Nephron progenitor cell (in vitro differentiated cells): ENCODE results near the gene OXT.
"Not testable (repeated sequence)": the region's sequence is repeated elsewhere in the genome, so short reads cannot be mapped to it uniquely, and the experiment has no call there.

Source experiments
- DNase-seq: peaks from one replicate; pipeline ENCODE4 v3.0.0; 2021
- H3K27ac Mint-ChIP-seq: 2 replicates; pipeline ENCODE4 v1.8.0; 2021; ENCODE audit warnings: mild to moderate bottlenecking, moderate library complexity, mixed read lengths
- H3K27me3 Mint-ChIP-seq: 2 replicates; pipeline ENCODE4 v1.8.0; 2021; ENCODE audit warnings: mild to moderate bottlenecking, low read depth, mixed read lengths; ENCODE audit not compliant: poor library complexity
- H3K36me3 Mint-ChIP-seq: 2 replicates; pipeline ENCODE4 v1.8.0; 2021; ENCODE audit warnings: low read depth, mixed read lengths
- H3K4me1 Mint-ChIP-seq: 2 replicates; pipeline ENCODE4 v1.8.0; 2021; ENCODE audit warnings: mixed read lengths
- H3K4me3 Mint-ChIP-seq: 2 replicates; pipeline ENCODE4 v1.8.0; 2021; ENCODE audit warnings: mild to moderate bottlenecking, moderate library complexity, mixed read lengths
- H3K9me3 Mint-ChIP-seq: 2 replicates; pipeline ENCODE4 v1.8.0; 2021; ENCODE audit warnings: mild to moderate bottlenecking, moderate library complexity, mixed read lengths
- TF ChIP-seq, protein P1 (sequence below): fragments of 200-600 bp; sonication (generic); IDR thresholded peaks from 2 replicates; pipeline ENCODE4 v1.5.0; 2021; ENCODE audit warnings: antibody characterized with exemption

The OXT gene

GRCh38 chr20:3068986-3069900 lies 2.2 kb upstream of the OXT start:
- Mint-ChIP-seq H3K27me3 (peaks cover 87% of the 10 kb centered on the region), H3K27ac (no peak overlapping the region), H3K9me3 (no peaks in the 10 kb centered on the region), H3K4me1 (peaks cover 32% of the 10 kb centered on the region), H3K4me3 (no peak overlapping the region), H3K36me3 (no peaks in the 10 kb centered on the region)
- DNase-seq, result no peak
- TF ChIP-seq, protein P1, sequence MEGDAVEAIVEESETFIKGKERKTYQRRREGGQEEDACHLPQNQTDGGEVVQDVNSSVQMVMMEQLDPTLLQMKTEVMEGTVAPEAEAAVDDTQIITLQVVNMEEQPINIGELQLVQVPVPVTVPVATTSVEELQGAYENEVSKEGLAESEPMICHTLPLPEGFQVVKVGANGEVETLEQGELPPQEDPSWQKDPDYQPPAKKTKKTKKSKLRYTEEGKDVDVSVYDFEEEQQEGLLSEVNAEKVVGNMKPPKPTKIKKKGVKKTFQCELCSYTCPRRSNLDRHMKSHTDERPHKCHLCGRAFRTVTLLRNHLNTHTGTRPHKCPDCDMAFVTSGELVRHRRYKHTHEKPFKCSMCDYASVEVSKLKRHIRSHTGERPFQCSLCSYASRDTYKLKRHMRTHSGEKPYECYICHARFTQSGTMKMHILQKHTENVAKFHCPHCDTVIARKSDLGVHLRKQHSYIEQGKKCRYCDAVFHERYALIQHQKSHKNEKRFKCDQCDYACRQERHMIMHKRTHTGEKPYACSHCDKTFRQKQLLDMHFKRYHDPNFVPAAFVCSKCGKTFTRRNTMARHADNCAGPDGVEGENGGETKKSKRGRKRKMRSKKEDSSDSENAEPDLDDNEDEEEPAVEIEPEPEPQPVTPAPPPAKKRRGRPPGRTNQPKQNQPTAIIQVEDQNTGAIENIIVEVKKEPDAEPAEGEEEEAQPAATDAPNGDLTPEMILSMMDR, result no peak

DNA sequence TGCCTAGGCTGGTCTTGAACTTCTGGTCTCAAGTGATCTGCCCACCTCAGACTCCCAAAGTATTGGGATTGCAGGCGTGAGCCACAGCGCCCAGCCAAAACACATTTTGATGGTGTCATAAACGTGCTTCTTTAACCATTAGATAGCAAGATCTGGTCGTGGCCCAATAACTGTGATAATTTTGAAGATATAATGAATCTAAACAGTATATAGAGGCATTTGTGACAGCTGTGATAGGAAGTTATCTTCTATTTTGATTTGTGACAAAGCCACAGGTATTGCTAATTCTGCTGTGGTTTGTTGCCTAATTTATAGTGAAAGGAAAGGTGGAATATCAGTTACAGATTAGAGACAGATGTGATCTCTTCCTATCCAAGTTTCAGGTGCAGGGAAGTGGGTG lies 695 bp upstream of the OXT start:
- peaks cover 32% of the 10 kb centered on the region for H3K4me1 Mint-ChIP-seq
- H3K4me3 Mint-ChIP-seq, result peak overlapping the region; percentile 51
- no peaks in the 10 kb centered on the region for H3K36me3 Mint-ChIP-seq
- H3K9me3 Mint-ChIP-seq, result no peaks in the 10 kb centered on the region
- H3K27me3 Mint-ChIP-seq, result peaks cover 90% of the 10 kb centered on the region
- TF ChIP-seq, protein P1, result no peak
- H3K27ac Mint-ChIP-seq, result no peak overlapping the region
- no peak for DNase-seq

DNA sequence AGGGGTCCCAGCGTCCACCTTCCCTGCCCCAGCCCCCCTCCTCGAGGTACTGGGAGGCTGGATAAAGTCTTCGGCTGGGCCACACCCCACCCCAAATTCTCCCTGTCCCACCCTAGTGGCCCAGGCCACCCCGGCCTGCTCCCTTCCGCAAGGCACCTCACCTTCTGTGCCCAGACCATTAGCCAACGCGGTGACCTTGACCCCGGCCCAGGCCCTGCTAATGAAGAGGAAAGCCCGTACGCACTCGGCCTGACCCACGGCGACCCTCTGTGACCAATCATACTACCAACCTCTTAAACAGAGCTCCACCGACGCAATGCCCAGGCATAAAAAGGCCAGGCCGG lies 182 bp upstream of the OXT start:
- TF ChIP-seq, protein P1, result no peak
- Mint-ChIP-seq H3K27ac (no peak overlapping the region), H3K9me3 (no peaks in the 10 kb centered on the region), H3K27me3 (peaks cover 88% of the 10 kb centered on the region), H3K36me3 (no peaks in the 10 kb centered on the region), H3K4me3 (peak overlapping the region; percentile 51), H3K4me1 (peaks cover 32% of the 10 kb centered on the region)
- DNase-seq, result no peak

- peaks cover 2% of the 10 kb centered on the region for H3K9me3 Mint-ChIP-seq
- peak overlapping the region; percentile 66 for H3K4me3 Mint-ChIP-seq
- no peak overlapping the region for H3K27ac Mint-ChIP-seq
- peaks cover 88% of the 10 kb centered on the region for H3K27me3 Mint-ChIP-seq
- H3K4me1 Mint-ChIP-seq, result peaks cover 19% of the 10 kb centered on the region
- H3K36me3 Mint-ChIP-seq, result no peaks in the 10 kb centered on the region
- no peak for DNase-seq
- TF ChIP-seq, protein P1, result no peak
Measured at GRCh38 chr20:3072530-3073250, 1.3 kb downstream of the OXT start.

DNA sequence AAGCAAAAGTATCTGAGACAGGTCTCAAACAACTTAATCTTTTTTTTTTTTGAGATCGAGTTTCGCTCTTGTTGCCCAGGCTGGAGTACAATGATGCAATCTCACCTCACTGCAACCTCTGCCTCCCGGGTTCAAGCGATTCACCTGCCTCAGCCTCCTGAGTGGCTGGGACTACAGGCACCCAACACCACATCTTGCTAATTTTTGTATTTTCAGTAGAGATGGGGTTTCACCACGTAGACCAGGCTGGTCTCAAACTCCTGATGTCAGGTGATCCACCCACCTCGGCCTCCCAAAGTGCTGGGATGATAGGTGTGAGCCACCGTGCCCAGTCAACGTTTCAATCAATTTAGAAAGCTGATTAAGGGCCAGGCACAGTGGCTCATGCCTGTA lies 1.8 kb downstream of the OXT start:
- H3K9me3 Mint-ChIP-seq, H3K27ac Mint-ChIP-seq, H3K4me3 Mint-ChIP-seq, DNase-seq, H3K36me3 Mint-ChIP-seq: not testable (repeated sequence)
- Mint-ChIP-seq H3K27me3 (peaks cover 90% of the 10 kb centered on the region), H3K4me1 (peaks cover 16% of the 10 kb centered on the region)

DNA sequence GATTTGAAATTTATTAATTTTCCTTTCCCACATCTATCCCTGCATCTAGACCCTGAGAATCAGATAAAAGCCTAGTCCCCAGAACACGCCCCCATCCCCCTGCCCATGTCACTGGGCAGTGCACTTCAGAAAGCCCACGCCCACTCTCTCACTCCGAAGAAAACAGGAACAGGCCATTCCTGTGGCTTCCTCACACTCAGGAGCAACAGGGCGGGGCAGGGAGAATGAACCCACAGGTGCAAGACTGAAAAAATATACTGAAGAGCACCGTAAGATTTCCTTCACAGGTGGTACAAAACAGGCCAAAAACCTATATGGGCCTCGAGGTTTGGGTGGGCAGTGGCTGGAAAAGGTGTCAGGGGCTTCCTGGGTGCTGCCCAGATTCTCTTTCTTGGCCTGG lies 3.4 kb downstream of the OXT start:
- peaks cover 97% of the 10 kb centered on the region for H3K27me3 Mint-ChIP-seq
- peaks cover 16% of the 10 kb centered on the region for H3K4me1 Mint-ChIP-seq
- no peaks in the 10 kb centered on the region for H3K36me3 Mint-ChIP-seq
- no peak for DNase-seq
- no peak overlapping the region for H3K27ac Mint-ChIP-seq
- no peak overlapping the region for H3K4me3 Mint-ChIP-seq
- peaks cover 11% of the 10 kb centered on the region for H3K9me3 Mint-ChIP-seq
- TF ChIP-seq, protein P1, result no peak

DNA sequence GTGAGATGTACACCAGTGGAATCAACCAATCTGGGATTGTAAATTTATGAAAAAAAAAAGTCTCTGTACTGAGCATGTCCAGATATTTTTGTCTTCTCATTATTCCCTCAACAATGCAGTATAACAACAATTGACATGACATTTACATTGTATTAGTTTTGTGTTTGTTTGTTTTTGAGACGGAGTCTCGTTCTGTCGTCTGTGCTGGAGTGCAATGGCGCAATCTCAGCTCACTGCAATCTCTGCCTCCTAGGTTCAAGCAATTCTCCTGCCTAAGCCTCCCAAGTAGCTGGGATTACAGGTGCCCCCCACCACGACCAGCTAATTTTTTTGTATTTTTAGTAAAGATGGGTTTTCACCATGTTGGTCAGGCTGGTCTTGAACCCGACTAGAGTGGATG lies 3.9 kb downstream of the OXT start:
- H3K27me3 Mint-ChIP-seq, result peaks cover 98% of the 10 kb centered on the region

More for the DNA sequence above, 3.9 kb downstream of the OXT start:
- H3K4me3 Mint-ChIP-seq, DNase-seq, H3K27ac Mint-ChIP-seq, H3K36me3 Mint-ChIP-seq: not testable (repeated sequence)
- Mint-ChIP-seq H3K4me1 (peaks cover 16% of the 10 kb centered on the region), H3K9me3 (peaks cover 11% of the 10 kb centered on the region)
